ENCODE data around the gene GNAI3. TPM values are rescaled to one million over a fixed set of nuclear protein-coding genes. Genes with fewer than 3 reads are reported as not detected.

The GNAI3 gene
- total RNA-seq, 1 experiment from 2014 or later, result 9.9 TPM

- no peak overlapping the region for H4K91ac ChIP-seq (ENCODE audit: insufficient read length, low read depth, low read length)
- H2BK12ac ChIP-seq (ENCODE audit: insufficient read length, low read depth, low read length), result no peak overlapping the region
- H2AK5ac ChIP-seq (ENCODE audit: insufficient read length, low read length), result no peak overlapping the region
- H3K23ac ChIP-seq (ENCODE audit: insufficient read length, low read depth, low read length), result no peak overlapping the region
- no peak overlapping the region for H2BK15ac ChIP-seq (ENCODE audit: low read depth, low read length)
- no peaks in the 10 kb centered on the region; the same call in 1 of the 2 replicates for H3K27me3 Mint-ChIP-seq (ENCODE audit: low read depth)
- no peaks in the 10 kb centered on the region for H3K9me3 Mint-ChIP-seq
- H3K79me2 ChIP-seq (ENCODE audit: insufficient read depth, low read length), result peaks cover 6% of the 10 kb centered on the region; the same call in 1 of the 2 replicates
- H3K27ac Mint-ChIP-seq, result peak overlapping the region in 1 of 3 experiments; percentile 64; a peak in 2 of 7 replicates
- H2BK120ac ChIP-seq (ENCODE audit: low read depth, low read length, poor library complexity, severe bottlenecking), result no peak overlapping the region
- DNase-seq, result peak; percentile 93
- no peaks in the 10 kb centered on the region for H3K27me3 ChIP-seq (ENCODE audit: insufficient read depth, low read length)
- no peak overlapping the region for H4K8ac ChIP-seq (replicated peaks; ENCODE audit: insufficient read length, low read depth, low read length)
- H3K36me3 Mint-ChIP-seq (ENCODE audit: insufficient read depth in 1 of 3, low read depth in 3 of 3), result no peaks in the 10 kb centered on the region; a peak in 1 of 7 replicates
- no peak overlapping the region for H3K56ac ChIP-seq (ENCODE audit: insufficient read length, low read depth, low read length)
- H3K4me3 Mint-ChIP-seq, result peak overlapping the region; percentile 93 to 94
- H4K5ac ChIP-seq (ENCODE audit: insufficient read length, low read depth, low read length), result no peak overlapping the region
- WGBS (ENCODE audit: extremely low coverage, insufficient read length, low lambda C conversion rate), result no CpG with 5 or more reads among the region's 18 CpGs
- peaks cover 41 to 55% of the 10 kb centered on the region in 2 experiments for H3K4me1 Mint-ChIP-seq
- no peaks in the 10 kb centered on the region for H3K9me3 ChIP-seq (ENCODE audit: control insufficient read depth, low read depth, low read length)
- H2BK5ac ChIP-seq (ENCODE audit: insufficient read length, low read length), result no peak overlapping the region
- H3K4me1 ChIP-seq (ENCODE audit: insufficient read depth, low read length), result no peaks in the 10 kb centered on the region; the same call in 1 of the 2 replicates
- no peak overlapping the region for H2AFZ ChIP-seq (ENCODE audit: low read length)
- H3K14ac ChIP-seq (ENCODE audit: insufficient read depth, low read length), result no peak overlapping the region
- H3T11ph ChIP-seq (ENCODE audit: low read length), result no peak overlapping the region
- H3K4ac ChIP-seq (ENCODE audit: low read depth, low read length), result no peak overlapping the region
- no peak overlapping the region for H2BK20ac ChIP-seq (ENCODE audit: low read depth, low read length, poor library complexity, severe bottlenecking)
- H3K9ac ChIP-seq (ENCODE audit: extremely low read depth, insufficient read length, low read length), result peak overlapping the region; percentile 35
- no peak overlapping the region for H3K18ac ChIP-seq (ENCODE audit: insufficient read length, low read depth, low read length)
- H3K79me1 ChIP-seq (ENCODE audit: insufficient read depth, low read depth, low read length, poor library complexity, severe bottlenecking), result no peaks in the 10 kb centered on the region
- H3K4me2 ChIP-seq (ENCODE audit: insufficient read depth, insufficient read length, low read length), result peak overlapping the region; percentile 97
- TF ChIP-seq CTCF (conservative IDR thresholded peaks at IDR 0.05), result no peak
- H3K23me2 ChIP-seq (ENCODE audit: insufficient read length, low read depth, low read length, poor library complexity, severe bottlenecking), result peaks cover 12% of the 10 kb centered on the region
- H3K27ac ChIP-seq (ENCODE audit: insufficient read length, low read depth, low read length), result no peak overlapping the region
- H4K20me1 ChIP-seq (ENCODE audit: control insufficient read depth, insufficient read depth, insufficient read length), result peaks cover 2% of the 10 kb centered on the region
Observed at GRCh38 chr1:109620841-109621286, 72.4 kb downstream of the GNAI3 start.

All from H9 (cell line).